NK-92 (cell line): ENCODE data around the gene GASK1A.

ENCODE experiments used
- DNase-seq: peaks from one replicate; lab custom pipeline; 2025; ENCODE audit not compliant: unreplicated experiment; lab: John Stamatoyannopoulos, UW

Gene GASK1A

GRCh38 chr3:42982645-42983412, 3.7 kb downstream of the GASK1A start:
- DNase-seq: no peak

GRCh38 chr3:42983927-42984326, 4.8 kb downstream of the GASK1A start:
- DNase-seq: no peak

GRCh38 chr3:42984701-42985100, 5.6 kb downstream of the GASK1A start:
- no peak for DNase-seq

- no peak for DNase-seq
These were observed 9.0 kb downstream of the GASK1A start for GRCh38 chr3:42988097-42988496.

- DNase-seq: no peak
These were observed 9.5 kb downstream of the GASK1A start for GRCh38 chr3:42988566-42988965.

- DNase-seq: no peak
These were observed 12.5 kb downstream of the GASK1A start for GRCh38 chr3:42991341-42992315.

- no peak for DNase-seq
These were observed 15.5 kb downstream of the GASK1A start for GRCh38 chr3:42994595-42994994.

- no peak for DNase-seq
These were observed 16.9 kb downstream of the GASK1A start for GRCh38 chr3:42996021-42996420.

- no peak for DNase-seq
These were observed 17.5 kb downstream of the GASK1A start for GRCh38 chr3:42996633-42997075.

- DNase-seq: no peak
These were observed 20.1 kb downstream of the GASK1A start for GRCh38 chr3:42999212-42999611.

- DNase-seq: no peak
These were observed 20.5 kb downstream of the GASK1A start for GRCh38 chr3:42999632-43000031.

GRCh38 chr3:43000387-43000786, 21.3 kb downstream of the GASK1A start:
- DNase-seq: no peak

- no peak for DNase-seq
These were observed 22.0 kb downstream of the GASK1A start for GRCh38 chr3:43001094-43001553.

- DNase-seq: no peak
These were observed 22.5 kb downstream of the GASK1A start for GRCh38 chr3:43001556-43002121.

- DNase-seq: no peak
These were observed 25.2 kb downstream of the GASK1A start for GRCh38 chr3:43004282-43004681.

- no peak for DNase-seq
These were observed 26.1 kb downstream of the GASK1A start for GRCh38 chr3:43005253-43005652.

- DNase-seq: no peak
These were observed 26.9 kb downstream of the GASK1A start for GRCh38 chr3:43005981-43006380.

GRCh38 chr3:43006825-43007224, 27.7 kb downstream of the GASK1A start:
- DNase-seq: no peak

- DNase-seq: no peak
These were observed 30.4 kb downstream of the GASK1A start for GRCh38 chr3:43009547-43009946.

GRCh38 chr3:43010638-43011037, 31.5 kb downstream of the GASK1A start:
- DNase-seq: no peak

- DNase-seq: no peak
These were observed 32.5 kb downstream of the GASK1A start for GRCh38 chr3:43011638-43012037.
